Stimulated activated CD4-positive, alpha-beta T cell treated with anti-CD3 and anti-CD28 coated beads, Interleukin-12 subunit alpha, Interleukin-12 subunit beta, amount 100 ng/mL, for 48 hours (primary cell): ENCODE data around the gene FRMD4A.

ENCODE experiments used
- DNase-seq, 3 donors: peaks; one replicate each; pipeline ENCODE4 v3.0.0-alpha.2; 2020; ENCODE audit warnings: low read depth in 2 of 3, low spot score in 1 of 3

Gene FRMD4A

GRCh38 chr10:14294347-14295059 lies 36.2 kb downstream of the FRMD4A start:
- DNase-seq, result no peak

GRCh38 chr10:14293526-14293925 lies 37.2 kb downstream of the FRMD4A start:
- DNase-seq, result no peak

- DNase-seq, result no peak
These were observed 39.4 kb downstream of the FRMD4A start for GRCh38 chr10:14291296-14291695.

- no peak for DNase-seq
These were observed 44.7 kb downstream of the FRMD4A start for GRCh38 chr10:14285941-14286560.

- DNase-seq, result no peak
These were observed 48.4 kb downstream of the FRMD4A start for GRCh38 chr10:14282276-14282675.

- no peak for DNase-seq
These were observed 52.2 kb downstream of the FRMD4A start for GRCh38 chr10:14278533-14278932.

- no peak for DNase-seq
These were observed 54.5 kb downstream of the FRMD4A start for GRCh38 chr10:14276210-14276609.

- DNase-seq, result no peak
These were observed 59.1 kb downstream of the FRMD4A start for GRCh38 chr10:14271621-14272020.

- DNase-seq, result no peak
These were observed 60.4 kb downstream of the FRMD4A start for GRCh38 chr10:14270370-14270769.

GRCh38 chr10:14265709-14266108 lies 65.0 kb downstream of the FRMD4A start:
- no peak for DNase-seq

- no peak for DNase-seq
These were observed 67.8 kb downstream of the FRMD4A start for GRCh38 chr10:14262836-14263425.

GRCh38 chr10:14261336-14261735 lies 69.4 kb downstream of the FRMD4A start:
- no peak for DNase-seq

GRCh38 chr10:14259696-14260566 lies 70.8 kb downstream of the FRMD4A start:
- no peak for DNase-seq

GRCh38 chr10:14254368-14254767 lies 76.4 kb downstream of the FRMD4A start:
- DNase-seq, result no peak

- DNase-seq, result no peak
These were observed 77.0 kb downstream of the FRMD4A start for GRCh38 chr10:14253711-14254110.

- DNase-seq, result no peak
These were observed 77.6 kb downstream of the FRMD4A start for GRCh38 chr10:14253079-14253478.

- no peak for DNase-seq
These were observed 80.1 kb downstream of the FRMD4A start for GRCh38 chr10:14250496-14251076.

- no peak for DNase-seq
These were observed 83.2 kb downstream of the FRMD4A start for GRCh38 chr10:14247377-14248116.

GRCh38 chr10:14244801-14245211 lies 85.9 kb downstream of the FRMD4A start:
- no peak for DNase-seq

GRCh38 chr10:14244147-14244546 lies 86.6 kb downstream of the FRMD4A start:
- no peak for DNase-seq

- DNase-seq, result no peak
These were observed 87.5 kb downstream of the FRMD4A start for GRCh38 chr10:14243221-14243620.
